ENCODE results near the gene AUTS2.

- TF ChIP-seq YY1 (IDR thresholded peaks at IDR 0.05; ENCODE audit: insufficient read depth, insufficient read length) (no peak), SUZ12 (IDR thresholded peaks at IDR 0.05; ENCODE audit: extremely low read depth, insufficient read depth, insufficient read length) (no peak)
Measured at GRCh38 chr7:69935107-69935506, 336.8 kb downstream of the AUTS2 start.
